ENCODE data around the gene DAB2. TPM values are rescaled to one million over a fixed set of nuclear protein-coding genes. Genes with fewer than 3 reads are reported as not detected.

Gene DAB2
- total RNA-seq, 1 donor from 2014 or later = 13.2 TPM

DNA sequence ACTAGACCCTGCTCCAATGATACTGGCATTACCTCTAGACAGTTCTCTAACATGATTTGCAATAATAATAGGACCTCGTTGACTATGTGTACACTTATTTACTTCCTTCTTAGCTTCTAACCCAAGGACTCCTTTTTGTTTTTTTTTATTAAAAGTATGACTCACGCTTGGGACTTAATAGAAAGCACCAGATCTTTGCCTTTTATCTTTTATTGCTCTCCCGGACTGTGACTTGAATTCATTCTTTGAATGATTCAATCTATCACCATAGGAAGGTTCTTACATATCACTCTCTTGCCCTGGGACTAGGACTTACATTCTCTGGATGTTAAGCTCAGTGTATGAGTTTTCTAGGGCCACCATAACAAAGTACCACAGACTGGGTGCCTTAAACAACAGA, 69.5 kb downstream of the DAB2 start:
- no peak overlapping the region for H3K4me3 ChIP-seq (ENCODE audit: low read depth, low read length)
- DNase-seq (ENCODE audit: low read depth) = no peak
- TF ChIP-seq, protein P1, sequence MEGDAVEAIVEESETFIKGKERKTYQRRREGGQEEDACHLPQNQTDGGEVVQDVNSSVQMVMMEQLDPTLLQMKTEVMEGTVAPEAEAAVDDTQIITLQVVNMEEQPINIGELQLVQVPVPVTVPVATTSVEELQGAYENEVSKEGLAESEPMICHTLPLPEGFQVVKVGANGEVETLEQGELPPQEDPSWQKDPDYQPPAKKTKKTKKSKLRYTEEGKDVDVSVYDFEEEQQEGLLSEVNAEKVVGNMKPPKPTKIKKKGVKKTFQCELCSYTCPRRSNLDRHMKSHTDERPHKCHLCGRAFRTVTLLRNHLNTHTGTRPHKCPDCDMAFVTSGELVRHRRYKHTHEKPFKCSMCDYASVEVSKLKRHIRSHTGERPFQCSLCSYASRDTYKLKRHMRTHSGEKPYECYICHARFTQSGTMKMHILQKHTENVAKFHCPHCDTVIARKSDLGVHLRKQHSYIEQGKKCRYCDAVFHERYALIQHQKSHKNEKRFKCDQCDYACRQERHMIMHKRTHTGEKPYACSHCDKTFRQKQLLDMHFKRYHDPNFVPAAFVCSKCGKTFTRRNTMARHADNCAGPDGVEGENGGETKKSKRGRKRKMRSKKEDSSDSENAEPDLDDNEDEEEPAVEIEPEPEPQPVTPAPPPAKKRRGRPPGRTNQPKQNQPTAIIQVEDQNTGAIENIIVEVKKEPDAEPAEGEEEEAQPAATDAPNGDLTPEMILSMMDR (conservative IDR thresholded peaks at IDR 0.05; ENCODE audit: low read depth, low read length) = no peak

GRCh38 chr5:39353717-39354399, 70.9 kb downstream of the DAB2 start:
- TF ChIP-seq, protein P1 (conservative IDR thresholded peaks at IDR 0.05; ENCODE audit: low read depth, low read length) = no peak
- no peak overlapping the region for H3K4me3 ChIP-seq (ENCODE audit: low read depth, low read length)
- no peak for DNase-seq (ENCODE audit: low read depth)

DNA sequence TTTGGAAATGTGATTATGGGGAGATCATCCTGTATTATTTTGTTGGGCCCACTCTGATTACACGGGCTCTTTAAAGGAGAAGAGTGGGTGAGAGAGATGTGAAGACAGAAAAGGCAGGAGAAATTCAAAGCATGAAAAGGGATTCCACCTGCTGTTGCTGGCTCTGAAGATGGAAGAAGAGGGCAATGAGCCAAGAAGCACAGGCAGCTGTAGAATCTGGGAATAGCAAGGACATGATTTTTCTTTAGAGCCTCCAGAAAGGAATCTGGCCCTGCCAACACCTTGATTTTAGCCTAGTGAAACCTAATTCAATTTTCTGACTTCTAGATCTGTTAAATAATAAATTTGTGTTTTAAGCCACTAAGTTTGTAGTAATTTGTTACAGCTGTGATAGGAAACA, 71.8 kb downstream of the DAB2 start:
- TF ChIP-seq, protein P1 (conservative IDR thresholded peaks at IDR 0.05; ENCODE audit: low read depth, low read length) = no peak
- no peak overlapping the region for H3K4me3 ChIP-seq (ENCODE audit: low read depth, low read length)
- DNase-seq (ENCODE audit: low read depth) = no peak

DNA sequence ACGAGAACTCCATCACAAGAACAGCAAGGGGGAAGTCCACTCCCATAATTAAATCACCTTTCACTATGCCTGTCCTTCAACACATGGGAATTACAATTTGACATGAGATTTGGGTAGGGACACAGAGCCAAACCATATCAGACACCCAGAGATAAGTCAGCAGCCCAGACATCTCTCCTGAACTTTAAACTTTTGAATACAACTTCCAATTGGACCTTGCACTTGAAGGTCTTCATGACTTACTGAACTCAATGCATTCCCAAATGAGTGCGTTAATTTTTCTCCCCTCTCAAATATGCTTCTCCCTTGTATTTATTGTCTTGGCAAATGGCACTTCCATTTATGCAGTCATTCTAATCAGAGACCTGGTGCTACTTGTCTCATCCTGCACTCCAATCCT, 72.6 kb downstream of the DAB2 start:
- no peak for DNase-seq (ENCODE audit: low read depth)
- TF ChIP-seq, protein P1 (conservative IDR thresholded peaks at IDR 0.05; ENCODE audit: low read depth, low read length) = no peak
- no peak overlapping the region for H3K4me3 ChIP-seq (ENCODE audit: low read depth, low read length)

DNA sequence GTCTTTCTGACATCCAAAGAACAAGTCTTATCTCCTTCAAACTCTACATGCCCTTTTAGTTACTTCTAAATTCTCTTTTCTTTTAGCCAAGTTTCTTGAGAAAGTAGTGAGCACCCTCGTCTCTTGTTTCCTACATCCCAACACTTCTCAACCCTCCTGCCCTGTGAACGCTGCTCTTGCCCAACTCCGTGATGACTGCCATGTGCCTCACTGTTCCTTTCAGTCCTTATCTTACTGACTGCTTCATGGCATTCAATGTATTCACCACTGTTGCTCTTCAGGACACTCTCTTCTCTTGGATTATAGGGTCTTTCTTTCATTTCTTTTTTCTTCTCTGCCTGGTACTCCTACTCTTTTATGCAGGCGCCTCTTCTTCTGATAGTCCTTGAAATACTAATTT, 75.3 kb downstream of the DAB2 start:
- TF ChIP-seq, protein P1 (conservative IDR thresholded peaks at IDR 0.05; ENCODE audit: low read depth, low read length) = no peak
- H3K4me3 ChIP-seq (ENCODE audit: low read depth, low read length) = no peak overlapping the region
- no peak for DNase-seq (ENCODE audit: low read depth)

GRCh38 chr5:39342460-39342859, 82.3 kb downstream of the DAB2 start:
- DNase-seq (ENCODE audit: low read depth) = no peak
- TF ChIP-seq, protein P1 (conservative IDR thresholded peaks at IDR 0.05; ENCODE audit: low read depth, low read length) = no peak
- H3K4me3 ChIP-seq (ENCODE audit: low read depth, low read length) = no peak overlapping the region

DNA sequence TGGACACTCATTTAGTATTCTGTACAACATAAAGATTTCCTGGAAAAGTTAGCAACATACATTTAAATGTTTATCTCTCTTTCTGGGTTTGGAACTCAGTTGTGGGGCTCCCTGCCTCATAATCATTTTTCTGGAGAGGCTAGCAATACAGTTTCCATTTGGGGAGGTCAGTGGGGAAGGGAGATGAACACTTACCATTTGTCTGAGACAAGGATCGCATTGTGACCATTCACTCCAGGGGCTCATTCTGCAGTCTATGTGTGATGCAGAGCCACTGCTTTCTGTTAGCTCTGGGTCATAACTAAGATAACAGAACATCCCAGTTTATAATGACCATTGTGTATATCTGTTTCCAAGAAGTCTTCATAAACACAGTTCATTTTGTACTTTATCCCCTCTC, 82.9 kb downstream of the DAB2 start:
- TF ChIP-seq, protein P1 (conservative IDR thresholded peaks at IDR 0.05; ENCODE audit: low read depth, low read length) = no peak
- no peak for DNase-seq (ENCODE audit: low read depth)
- no peak overlapping the region for H3K4me3 ChIP-seq (ENCODE audit: low read depth, low read length)
